ENCODE measurements around the gene GARIN1A. TPM values are rescaled to one million over a fixed set of nuclear protein-coding genes. Genes with fewer than 3 reads are reported as not detected.
"Not testable (repeated sequence)": the region's sequence is repeated elsewhere in the genome, so short reads cannot be mapped to it uniquely, and the experiment has no call there.

The GARIN1A gene
- total and polyA plus RNA-seq, 4 donors = 0.35 to 1.6 (median 0.60) TPM

GRCh38 chr7:128679920-128680319 lies 7.8 kb downstream of the GARIN1A start:
- no peak for TF ChIP-seq CTCF (IDR thresholded peaks at IDR 0.05; ENCODE audit: control extremely low read depth, extremely low read depth)
- Histone ChIP-seq H3K9me3 (ENCODE audit: control insufficient read depth in 4 of 4, insufficient read depth in 3 of 4, low read length in 3 of 4) (no peaks in the 10 kb centered on the region), H3K36me3 (ENCODE audit: control insufficient read depth in 4 of 4, insufficient read depth in 4 of 4, low read length in 4 of 4) (peaks cover 0 to 7% (median 0%) of the 10 kb centered on the region in 4 donors), H3K4me1 (ENCODE audit: control insufficient read depth in 5 of 5, insufficient read depth in 5 of 5, low read length in 5 of 5) (no peaks in the 10 kb centered on the region), H3K27ac (ENCODE audit: low read depth in 1 of 2, low read length in 1 of 2) (no peak overlapping the region), H3K4me3 (no peak overlapping the region), H3K27me3 (ENCODE audit: control insufficient read depth in 3 of 3, insufficient read depth in 3 of 3, low read length in 2 of 3) (no peaks in the 10 kb centered on the region), H3K9ac (ENCODE audit: insufficient read depth in 1 of 2, low read length in 2 of 2) (no peak overlapping the region)
- no peak for ATAC-seq (ENCODE audit: insufficient read depth, low FRiP score)
- WGBS, 2 donors = 89 to 91% methylated on average over 6 of the region's 6 CpGs
- DNase-seq = no peak

- no peaks in the 10 kb centered on the region for H3K9me3 ChIP-seq (ENCODE audit: control insufficient read depth in 4 of 4, insufficient read depth in 3 of 4, low read length in 3 of 4)
- DNase-seq = no peak
- peaks cover 0 to 9% (median 0%) of the 10 kb centered on the region in 4 donors for H3K36me3 ChIP-seq (ENCODE audit: control insufficient read depth in 4 of 4, insufficient read depth in 4 of 4, low read length in 4 of 4)
- H3K4me3 ChIP-seq = no peak overlapping the region
- whole genome bisulfite sequencing, 2 donors = 71 to 84% methylated on average over 3 of the region's 3 CpGs
- H3K4me1 ChIP-seq (ENCODE audit: control insufficient read depth in 5 of 5, insufficient read depth in 5 of 5, low read length in 5 of 5) = no peaks in the 10 kb centered on the region
- no peak for TF ChIP-seq CTCF (IDR thresholded peaks at IDR 0.05; ENCODE audit: control extremely low read depth, extremely low read depth)
- no peak overlapping the region for H3K27ac ChIP-seq (ENCODE audit: low read depth in 1 of 2, low read length in 1 of 2)
- ATAC-seq (ENCODE audit: insufficient read depth, low FRiP score) = no peak
- H3K27me3 ChIP-seq (ENCODE audit: control insufficient read depth in 3 of 3, insufficient read depth in 3 of 3, low read length in 2 of 3) = no peaks in the 10 kb centered on the region
- H3K9ac ChIP-seq (ENCODE audit: insufficient read depth in 1 of 2, low read length in 2 of 2) = no peak overlapping the region
Observed at GRCh38 chr7:128681794-128682537, 9.9 kb downstream of the GARIN1A start.

DNA sequence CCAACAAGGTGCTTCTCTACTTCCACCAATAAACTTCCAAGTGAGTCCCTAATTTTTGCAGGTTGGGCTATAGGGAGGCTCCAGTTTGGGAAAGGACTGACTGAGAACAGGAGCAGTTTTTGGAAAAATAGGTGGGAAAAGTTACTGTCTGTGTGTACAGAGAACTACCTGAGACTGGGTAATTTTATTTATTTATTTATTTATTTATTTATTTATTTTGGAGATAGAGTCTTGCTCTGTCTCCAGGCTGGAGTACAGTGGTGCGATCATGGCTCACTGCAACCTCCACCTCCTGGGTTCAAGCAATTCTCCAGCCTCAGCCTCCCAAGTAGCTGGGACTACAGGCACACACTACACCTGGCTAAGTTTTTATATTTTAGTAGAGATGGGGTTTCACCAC lies 11.2 kb downstream of the GARIN1A start:
- DNase-seq; H3K9me3 ChIP-seq (ENCODE audit: control insufficient read depth in 4 of 4, insufficient read depth in 3 of 4, low read length in 3 of 4); H3K27ac ChIP-seq (ENCODE audit: low read depth in 1 of 2, low read length in 1 of 2); H3K4me1 ChIP-seq (ENCODE audit: control insufficient read depth in 5 of 5, insufficient read depth in 5 of 5, low read length in 5 of 5); H3K4me3 ChIP-seq; H3K27me3 ChIP-seq (ENCODE audit: control insufficient read depth in 3 of 3, insufficient read depth in 3 of 3, low read length in 2 of 3); H3K9ac ChIP-seq (ENCODE audit: insufficient read depth in 1 of 2, low read length in 2 of 2); ATAC-seq (ENCODE audit: insufficient read depth, low FRiP score): not testable (repeated sequence)
- WGBS, 2 donors = 97 to 100% methylated on average over 1 of the region's 1 CpG
- H3K36me3 ChIP-seq (ENCODE audit: control insufficient read depth in 4 of 4, insufficient read depth in 4 of 4, low read length in 4 of 4) = peaks cover 0 to 16% (median 0%) of the 10 kb centered on the region in 4 donors

- ATAC-seq (ENCODE audit: insufficient read depth, low FRiP score); H3K4me3 ChIP-seq; H3K9ac ChIP-seq (ENCODE audit: insufficient read depth in 1 of 2, low read length in 2 of 2); DNase-seq; H3K27ac ChIP-seq (ENCODE audit: low read depth in 1 of 2, low read length in 1 of 2); H3K27me3 ChIP-seq (ENCODE audit: control insufficient read depth in 3 of 3, insufficient read depth in 3 of 3, low read length in 2 of 3); H3K9me3 ChIP-seq (ENCODE audit: control insufficient read depth in 4 of 4, insufficient read depth in 3 of 4, low read length in 3 of 4); H3K4me1 ChIP-seq (ENCODE audit: control insufficient read depth in 5 of 5, insufficient read depth in 5 of 5, low read length in 5 of 5): not testable (repeated sequence)
- peaks cover 0 to 16% (median 0%) of the 10 kb centered on the region in 4 donors for H3K36me3 ChIP-seq (ENCODE audit: control insufficient read depth in 4 of 4, insufficient read depth in 4 of 4, low read length in 4 of 4)
- WGBS, 2 donors = 81 to 82% methylated on average over 4 of the region's 4 CpGs
Observed at GRCh38 chr7:128683738-128684137, 11.6 kb downstream of the GARIN1A start.
